Mucosa of gallbladder (tissue), 1 donor: ENCODE measurements around the gene CCDC91. TPM values are rescaled to one million over a fixed set of nuclear protein-coding genes. Genes with fewer than 3 reads are reported as not detected.
"Not testable (repeated sequence)": the region's sequence is repeated elsewhere in the genome, so short reads cannot be mapped to it uniquely, and the experiment has no call there.

Experiments used
- DNase-seq: peaks from one replicate; pipeline ENCODE4 v3.0.0-alpha.2; 2020; ENCODE audit warnings: low spot score
- total RNA-seq: library from RNA; stranded (reverse); gene quantifications from one replicate; pipeline ENCODE4 v1.2.1, GENCODE V29; 2021
- donor health status: DM: no; HTN: no; CAD: no.

Gene CCDC91
- total RNA-seq, 1 donor from 2014 or later = 27.5 TPM

DNA sequence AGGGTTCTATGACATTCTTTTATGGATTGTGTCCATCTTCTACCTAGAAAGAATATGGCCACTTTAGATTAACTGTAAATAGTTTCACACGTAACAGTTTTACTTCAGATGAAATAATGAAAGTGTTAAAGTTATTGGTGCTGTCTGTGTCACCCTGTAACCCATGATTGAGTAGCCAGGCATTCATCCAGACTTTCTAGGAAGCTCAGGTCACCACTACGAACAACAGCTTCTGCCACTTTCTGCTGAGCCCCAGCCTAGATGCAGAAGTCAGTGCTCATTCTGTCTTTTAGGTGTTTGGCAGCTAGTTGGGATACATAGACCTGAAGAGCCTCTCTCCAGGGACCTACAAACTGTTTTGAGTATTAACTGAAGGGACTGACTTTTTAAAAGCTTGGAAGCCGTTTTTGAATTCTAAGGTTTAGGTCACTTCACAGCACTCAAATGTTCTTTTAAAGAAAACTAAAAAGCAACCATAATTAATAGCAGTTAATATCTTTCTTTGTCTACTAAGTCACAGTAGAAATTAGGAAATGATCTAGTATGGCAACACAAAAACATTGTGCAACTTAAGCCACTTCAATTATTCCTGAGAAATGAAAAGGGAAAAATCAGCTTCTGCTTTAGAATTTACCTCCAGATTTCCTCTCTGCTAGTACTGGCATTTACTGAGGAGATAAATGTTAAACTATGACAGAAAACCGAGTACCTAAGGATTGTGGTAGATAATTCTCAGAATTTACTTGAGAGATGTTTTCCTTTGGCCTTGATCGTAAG is 266.9 kb downstream of the CCDC91 start:
- DNase-seq = no peak

DNA sequence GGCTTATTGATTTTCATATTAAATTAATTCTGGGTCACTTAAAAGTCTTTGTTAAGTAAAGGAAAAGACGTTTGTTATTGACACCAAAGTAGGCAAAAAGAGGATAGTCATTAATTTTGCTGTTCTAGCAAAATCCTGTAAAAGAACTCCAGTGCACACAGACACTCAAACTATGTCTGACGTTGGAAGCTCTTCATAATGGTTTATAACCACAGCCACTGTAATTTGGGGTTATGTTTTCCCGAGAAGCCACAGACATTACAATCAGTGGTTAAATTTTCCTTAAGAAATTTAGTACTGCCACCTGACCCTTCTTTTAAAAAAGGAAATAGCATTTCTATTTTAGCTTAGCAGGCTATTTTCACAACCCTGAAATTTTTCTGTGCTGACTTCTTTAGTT is 267.5 kb downstream of the CCDC91 start:
- no peak for DNase-seq

DNA sequence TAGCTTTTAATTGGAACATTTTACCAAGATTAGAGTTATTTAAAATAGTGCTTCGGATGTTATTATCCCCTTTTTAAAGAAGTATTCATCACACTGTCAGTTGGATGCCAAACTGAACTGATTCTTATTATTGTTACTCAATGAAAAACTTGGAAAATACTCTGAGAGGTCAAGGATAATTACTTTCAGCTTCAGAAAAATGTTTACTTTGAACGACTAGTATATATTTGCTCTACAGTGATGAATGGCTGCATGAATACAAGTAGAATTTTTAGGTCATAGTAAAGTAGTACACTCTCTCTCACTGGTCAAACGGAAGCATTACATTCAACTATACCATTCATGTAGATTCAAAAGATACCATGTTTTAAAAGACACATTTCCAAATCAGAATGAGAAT is 269.2 kb downstream of the CCDC91 start:
- DNase-seq = no peak

DNA sequence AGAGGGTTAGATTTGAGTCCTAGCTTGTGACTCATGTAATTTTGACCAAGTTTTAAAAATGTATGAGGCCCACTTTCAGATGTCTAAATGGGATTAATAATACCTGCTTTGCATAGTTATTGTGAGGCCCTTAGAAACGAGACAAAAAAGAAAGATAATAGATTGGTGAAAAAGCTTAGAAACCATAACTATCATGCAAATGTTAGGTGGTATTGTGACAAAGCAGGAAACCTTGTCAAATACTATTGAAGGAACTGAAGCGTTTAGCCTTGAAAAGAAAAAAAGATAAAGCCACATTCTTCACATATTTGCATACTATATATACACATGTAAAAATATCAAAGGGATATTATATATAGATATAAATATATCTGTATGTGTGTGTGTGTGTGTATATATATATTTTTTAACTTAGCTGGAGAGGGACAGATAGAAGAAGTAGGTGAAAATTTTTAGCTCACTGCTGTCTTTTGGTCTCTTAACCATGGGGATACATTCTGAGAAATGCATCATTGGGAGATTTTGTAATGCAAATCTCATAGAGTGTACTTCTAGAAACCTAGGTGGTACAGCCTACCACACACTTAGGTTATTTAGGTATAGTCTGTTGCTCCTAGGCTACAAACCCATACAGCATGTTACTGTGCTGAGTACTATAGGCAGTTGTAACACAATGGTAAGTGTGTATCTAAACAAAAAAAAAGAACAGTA is 270.3 kb downstream of the CCDC91 start:
- no peak for DNase-seq

DNA sequence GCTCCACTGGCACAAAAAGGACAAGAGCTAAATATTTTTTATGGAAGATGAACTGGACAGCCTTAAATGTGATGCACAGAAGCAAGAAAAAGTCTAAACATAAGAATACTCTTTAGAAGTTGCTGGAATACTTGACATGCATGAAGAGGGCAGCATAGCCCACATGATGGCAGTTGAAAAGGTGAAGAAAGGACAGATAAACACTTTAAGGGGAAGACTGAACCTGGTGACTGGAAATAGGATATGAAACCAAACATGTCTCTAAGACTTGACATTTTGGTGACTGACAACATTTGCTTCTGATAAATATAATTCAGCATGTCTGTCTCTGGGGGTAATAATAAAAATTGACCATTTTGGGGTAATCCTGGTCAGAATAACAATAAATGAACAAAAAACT is 273.1 kb downstream of the CCDC91 start:
- DNase-seq = no peak

DNA sequence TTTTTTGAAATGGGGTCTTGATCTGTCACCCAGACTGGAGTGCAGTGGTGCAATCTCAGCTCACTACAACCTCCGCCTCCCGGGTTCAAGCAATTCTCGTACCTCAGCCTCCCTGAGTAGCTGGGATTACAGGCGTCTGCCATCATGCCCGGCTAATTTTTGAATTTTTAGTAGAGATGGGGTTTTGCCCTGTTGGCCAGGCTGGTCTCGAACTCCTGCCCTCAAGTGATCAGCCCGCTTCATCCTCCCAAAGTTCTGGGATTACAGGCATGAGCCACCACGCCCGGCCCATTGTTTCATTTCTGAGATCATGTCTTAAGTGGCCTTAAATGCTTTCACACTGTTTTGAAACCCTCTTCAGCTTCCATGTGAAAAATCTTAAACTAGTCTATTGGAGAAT is 281.5 kb downstream of the CCDC91 start:
- DNase-seq = not testable (repeated sequence)

DNA sequence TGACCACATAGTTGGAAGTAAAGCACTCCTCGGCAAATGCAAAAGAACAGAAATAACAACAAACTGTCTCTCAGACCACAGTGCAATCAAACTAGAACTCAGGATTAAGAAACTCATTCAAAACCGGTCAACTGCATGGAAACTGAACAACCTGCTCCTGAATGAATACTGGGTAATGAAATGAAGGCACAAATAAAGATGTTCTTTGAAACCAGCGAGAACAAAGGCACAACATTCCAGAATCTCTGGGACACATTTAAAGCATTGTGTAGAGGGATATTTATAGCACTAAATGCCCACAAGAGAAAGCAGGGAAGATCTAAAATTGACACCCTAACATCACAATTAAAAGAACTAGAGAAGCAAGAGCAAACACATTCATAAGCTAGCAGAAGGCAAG is 285.9 kb downstream of the CCDC91 start:
- DNase-seq = not testable (repeated sequence)

DNA sequence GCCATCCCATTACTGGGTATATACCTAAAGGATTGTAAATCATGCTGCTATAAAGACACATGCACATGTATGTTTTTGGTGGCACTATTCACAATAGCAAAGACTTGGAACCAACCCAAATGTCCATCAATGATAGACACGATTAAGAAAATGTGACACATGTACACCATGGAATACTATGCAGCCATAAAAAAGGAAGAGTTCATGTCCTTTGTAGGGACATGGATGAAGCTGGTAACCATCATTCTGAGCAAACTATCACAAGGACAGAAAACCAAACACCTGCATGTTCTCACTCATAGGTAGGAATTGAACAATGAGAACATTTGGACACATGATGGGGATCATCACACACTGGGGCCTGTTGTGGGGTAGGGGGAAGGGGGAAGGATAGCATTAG is 288.8 kb downstream of the CCDC91 start:
- DNase-seq = not testable (repeated sequence)

DNA sequence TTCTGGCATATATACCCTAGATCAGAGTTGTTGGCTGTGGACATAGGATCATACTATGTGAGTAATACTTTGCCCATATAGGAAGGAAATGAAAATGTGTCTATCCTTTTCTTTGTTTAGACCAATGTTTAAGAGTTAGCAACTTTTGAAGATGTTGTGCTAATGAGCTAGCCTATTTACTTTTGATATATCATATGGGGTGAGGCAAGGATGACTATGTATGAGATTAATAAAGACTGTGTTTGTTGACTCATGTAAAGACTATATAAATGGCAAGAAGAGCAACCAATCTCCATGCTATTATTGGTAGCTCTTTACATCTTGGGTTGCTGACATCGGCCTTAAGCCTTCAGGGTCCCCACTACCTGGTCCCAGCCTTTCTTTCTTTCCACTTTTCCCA is 289.4 kb downstream of the CCDC91 start:
- no peak for DNase-seq

DNA sequence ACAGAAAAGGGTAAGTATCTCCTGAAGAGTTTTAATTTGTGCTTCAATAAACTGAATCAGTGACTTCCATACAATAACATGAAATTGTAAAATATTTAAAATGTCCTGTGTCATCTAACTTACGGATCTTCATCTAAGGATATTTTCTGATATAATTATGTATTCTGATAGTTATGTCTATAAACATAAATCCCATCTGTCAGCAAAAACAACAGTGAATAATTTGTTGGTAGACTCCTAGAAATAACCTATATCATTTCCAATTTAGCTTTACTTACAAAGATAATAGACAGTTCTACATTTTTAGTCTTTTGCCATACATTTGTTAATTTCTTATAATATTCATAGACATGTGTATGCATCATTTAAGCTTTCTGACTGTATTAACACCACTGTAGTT is 293.9 kb downstream of the CCDC91 start:
- DNase-seq = no peak

DNA sequence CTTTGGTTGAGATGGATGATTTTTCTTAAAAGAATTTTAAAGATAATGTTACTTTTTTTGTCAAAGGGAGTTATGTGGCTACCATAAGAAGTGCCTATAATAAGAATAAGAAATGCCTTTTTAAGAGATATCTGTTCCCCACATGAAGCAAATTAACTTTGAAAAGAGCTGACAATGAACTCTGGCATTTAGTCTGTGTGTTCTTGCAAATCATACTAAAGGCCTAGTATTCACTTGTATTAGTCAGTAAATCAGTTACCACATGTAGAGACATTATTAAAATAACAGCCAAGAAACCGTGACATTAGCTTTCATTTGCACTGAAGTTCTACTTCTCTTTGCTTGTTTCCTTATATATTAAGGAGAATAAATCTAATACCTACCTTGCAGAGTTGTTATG is 296.3 kb downstream of the CCDC91 start:
- DNase-seq = no peak

DNA sequence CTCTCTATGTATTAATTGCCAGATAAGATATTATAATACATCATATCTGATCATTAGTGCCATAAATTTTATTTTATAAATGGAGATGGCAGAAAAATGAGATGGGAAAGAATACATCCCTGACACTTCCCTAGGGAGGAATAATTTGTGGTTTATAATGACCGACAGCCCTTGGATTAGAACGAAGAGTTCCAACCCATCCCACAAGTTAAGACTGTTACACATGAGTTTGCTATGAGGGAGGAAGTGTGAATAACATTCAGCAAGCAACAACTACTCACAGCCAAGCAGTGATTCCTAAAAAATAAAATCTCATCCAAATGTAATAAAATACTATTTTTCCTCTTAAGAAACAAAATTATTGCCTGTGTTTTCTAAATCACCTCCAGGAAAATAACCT is 299.0 kb downstream of the CCDC91 start:
- DNase-seq = no peak

DNA sequence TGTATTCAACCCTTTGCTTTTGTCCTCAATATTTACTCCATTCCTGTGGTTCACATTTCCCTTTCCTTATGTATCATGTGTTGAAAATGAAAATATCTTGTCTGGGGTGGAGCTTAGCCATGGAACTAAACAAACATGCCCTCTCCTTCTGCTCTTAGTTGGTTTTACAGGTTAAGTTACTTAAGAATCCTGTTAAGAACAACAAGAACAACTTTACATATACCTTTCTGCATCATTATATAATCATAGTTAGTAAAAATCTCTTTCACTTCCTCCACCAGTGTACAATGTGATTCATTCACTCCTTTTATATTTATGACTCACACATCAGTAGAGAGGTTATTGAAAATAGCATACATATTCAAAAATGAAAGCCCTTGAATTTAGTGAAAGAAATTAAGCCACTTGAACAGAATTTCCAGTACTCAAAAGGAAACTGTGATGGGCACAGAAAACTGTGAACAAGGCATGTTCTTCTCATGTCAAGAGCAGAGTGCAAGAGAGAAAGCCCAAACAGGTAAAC is 307.7 kb downstream of the CCDC91 start:
- no peak for DNase-seq

DNA sequence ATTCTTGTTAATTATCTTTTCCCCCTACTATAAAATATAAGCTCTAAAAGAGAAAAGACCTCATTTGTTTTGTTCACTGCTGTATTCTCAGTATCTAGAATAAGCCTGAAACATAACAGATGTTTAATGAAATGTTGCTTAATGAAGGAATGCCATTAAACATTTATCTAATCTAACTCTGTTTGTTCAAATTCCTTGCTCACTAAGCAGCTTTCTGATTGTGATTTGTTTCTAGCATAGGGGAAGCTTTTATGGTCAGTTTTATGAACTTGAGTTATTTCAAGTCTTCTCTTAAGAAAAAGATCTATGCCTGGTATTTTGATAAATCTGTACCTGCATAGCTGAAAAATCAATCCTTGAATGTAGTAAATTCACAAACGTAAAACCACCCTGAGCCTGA is 308.6 kb downstream of the CCDC91 start:
- DNase-seq = no peak

DNA sequence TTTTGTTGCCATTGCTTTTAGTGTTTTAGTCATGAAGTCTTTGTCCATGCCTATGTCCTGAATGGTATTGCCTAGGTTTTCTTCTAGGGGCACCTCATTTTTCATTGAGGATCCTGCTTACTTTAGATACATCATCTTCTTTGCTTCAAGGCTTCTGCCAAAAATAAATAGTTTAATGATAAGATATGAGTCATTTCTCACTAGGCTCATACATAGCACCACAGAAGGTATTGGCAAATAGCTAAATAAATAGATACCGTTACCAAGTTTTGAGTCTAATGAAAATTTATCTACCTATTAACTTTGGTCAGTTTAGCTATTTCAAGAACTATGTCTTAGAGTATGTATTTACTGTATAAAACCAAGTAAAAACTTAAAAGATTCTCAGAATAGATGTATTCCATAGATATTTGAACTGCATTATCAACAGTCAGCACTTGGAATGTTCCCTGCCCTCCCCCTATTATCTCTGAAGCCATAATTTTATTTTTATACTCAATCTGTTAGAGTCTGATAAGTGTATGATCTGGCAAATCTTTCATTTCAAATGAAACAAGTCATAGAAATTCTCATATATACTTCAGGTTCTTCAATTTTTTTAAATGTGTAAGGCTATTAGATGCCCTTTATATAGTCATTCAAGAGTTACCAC is 310.2 kb downstream of the CCDC91 start:
- DNase-seq = no peak

DNA sequence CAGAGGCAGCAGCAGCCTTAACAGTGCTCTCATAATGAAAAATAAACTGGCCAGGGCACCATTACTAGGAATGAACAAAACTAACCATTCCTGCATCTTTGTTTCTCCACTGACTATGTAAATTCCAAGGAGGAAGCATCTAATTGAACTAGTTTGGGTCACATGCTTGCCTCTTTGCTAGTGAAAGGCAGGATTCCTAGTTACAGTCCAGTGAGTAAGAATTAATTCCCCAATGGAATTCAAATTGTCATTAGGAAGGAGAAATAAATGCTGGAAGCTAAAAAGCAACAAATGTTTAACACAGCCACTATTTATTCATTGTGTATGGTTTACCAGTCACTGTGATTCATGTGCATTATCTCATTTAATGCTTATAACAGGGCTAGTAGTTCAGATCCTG is 316.0 kb downstream of the CCDC91 start:
- no peak for DNase-seq

DNA sequence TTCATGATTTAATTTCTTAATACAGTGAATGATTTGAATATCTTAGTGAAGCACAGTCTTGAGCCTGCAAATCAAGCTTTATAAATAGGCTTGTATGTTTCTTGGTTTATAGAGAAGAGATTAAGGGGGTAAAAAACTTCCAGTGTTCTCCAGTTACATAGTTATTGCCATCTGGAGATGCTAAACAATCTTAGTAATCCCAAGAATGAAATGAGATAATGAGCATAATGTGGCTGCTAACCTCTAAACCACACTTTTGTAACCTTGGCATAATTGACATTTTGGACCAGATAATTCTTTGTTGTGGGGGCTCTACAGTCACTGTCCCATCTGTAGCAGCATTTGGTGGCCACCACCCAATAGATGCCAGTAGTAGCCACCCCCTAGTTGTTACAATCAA is 316.8 kb downstream of the CCDC91 start:
- no peak for DNase-seq

DNA sequence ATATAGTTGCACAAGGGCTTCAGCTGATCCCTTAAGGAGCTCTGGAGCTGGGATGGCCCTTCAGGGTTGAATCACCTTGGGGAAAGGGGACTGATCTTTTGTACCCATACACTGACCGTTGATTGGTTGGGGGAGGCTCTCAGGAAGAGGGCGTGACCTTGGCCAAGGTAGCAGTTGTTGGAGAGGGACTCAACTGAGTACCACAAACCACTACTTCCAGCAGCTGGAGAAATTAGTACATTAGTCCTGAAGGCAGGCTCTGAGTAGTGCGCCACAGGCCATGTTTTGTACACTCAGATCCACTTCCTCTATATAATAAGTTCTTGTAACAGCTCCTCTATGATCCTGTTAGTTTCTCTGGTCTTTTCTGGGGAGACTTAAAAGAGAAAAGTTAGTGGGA is 317.6 kb downstream of the CCDC91 start:
- no peak for DNase-seq

DNA sequence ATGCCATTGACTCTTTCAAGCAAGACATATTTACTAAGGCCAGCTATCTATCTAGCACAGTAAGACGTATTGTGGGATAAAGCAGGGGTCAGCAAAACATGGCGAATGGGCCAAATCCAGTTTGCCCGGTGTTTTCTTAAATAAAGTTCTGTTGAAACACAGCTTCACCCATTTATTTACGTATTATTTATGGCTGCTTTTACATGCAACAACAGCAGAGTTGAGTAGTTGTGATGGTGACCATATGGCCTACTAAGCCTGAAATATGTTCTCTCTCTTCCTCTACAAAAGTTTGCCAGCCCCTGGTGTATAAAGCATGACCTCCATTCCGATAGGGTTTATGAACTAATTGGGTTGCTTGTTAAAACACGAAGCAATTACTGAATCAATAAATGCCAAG is 322.1 kb downstream of the CCDC91 start:
- DNase-seq = no peak

DNA sequence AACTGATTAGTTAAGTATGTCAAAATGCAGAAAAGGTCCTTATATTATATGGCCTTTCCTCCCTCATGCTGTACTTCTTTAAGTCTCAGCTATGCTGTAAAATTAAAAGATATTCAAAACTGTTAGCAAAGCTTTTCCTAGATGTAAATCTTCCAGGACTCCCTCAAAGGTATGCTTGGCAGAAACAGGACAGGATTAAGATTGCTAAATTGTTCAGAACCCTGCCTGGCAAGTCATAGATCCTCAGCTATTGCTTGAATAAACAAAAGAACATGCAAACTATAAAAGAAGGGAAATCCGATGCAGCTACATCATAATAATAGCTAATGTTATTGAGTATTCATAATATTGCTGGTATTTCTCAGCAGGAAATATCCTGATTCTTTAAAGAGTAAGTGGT is 322.6 kb downstream of the CCDC91 start:
- no peak for DNase-seq

DNA sequence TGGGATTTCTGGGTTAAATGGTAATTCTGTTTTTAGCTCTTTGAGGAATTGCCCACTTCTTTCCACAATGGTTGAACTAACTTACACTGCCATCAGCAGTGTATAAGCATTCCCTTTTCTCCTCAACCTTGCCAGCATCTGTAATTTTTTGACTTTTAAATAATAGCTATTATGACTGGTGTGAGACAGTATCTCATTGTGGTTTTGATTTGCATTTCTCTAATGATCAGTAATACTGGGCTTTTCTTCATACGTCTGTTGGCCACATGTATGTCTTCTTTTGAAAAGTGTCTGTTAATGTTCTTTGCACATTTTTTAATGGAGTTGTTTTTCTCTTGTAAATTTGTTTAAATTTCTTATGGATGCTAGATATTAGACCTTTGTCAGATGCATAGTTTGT is 323.7 kb downstream of the CCDC91 start:
- DNase-seq = no peak

DNA sequence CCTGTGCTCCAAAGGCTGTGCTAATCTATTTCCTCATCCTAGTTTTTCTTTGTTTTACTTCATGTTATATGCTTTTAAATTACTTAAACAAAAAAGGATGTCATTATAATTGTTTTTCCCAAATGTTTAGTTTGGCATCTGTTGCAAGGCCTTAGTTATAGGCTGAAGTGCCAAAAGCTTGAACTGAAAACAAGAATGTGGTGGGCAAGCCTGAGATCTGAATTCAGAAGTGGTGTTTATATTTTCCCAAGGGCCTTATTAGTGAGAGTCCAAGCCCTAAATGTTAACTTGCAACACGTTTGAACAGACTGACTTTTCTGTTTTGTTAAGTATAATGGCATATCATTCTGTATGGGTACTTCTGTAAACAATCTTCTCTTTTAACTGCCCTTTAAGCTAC is 326.8 kb downstream of the CCDC91 start:
- DNase-seq = no peak
